ENCODE results near the gene DCDC2. TPM values are rescaled to one million over a fixed set of nuclear protein-coding genes. Genes with fewer than 3 reads are reported as not detected.
"Not testable (repeated sequence)": the region's sequence is repeated elsewhere in the genome, so short reads cannot be mapped to it uniquely, and the experiment has no call there.

The DCDC2 gene
- total RNA-seq, 1 donor from 2014 or later, result not detected

DNA sequence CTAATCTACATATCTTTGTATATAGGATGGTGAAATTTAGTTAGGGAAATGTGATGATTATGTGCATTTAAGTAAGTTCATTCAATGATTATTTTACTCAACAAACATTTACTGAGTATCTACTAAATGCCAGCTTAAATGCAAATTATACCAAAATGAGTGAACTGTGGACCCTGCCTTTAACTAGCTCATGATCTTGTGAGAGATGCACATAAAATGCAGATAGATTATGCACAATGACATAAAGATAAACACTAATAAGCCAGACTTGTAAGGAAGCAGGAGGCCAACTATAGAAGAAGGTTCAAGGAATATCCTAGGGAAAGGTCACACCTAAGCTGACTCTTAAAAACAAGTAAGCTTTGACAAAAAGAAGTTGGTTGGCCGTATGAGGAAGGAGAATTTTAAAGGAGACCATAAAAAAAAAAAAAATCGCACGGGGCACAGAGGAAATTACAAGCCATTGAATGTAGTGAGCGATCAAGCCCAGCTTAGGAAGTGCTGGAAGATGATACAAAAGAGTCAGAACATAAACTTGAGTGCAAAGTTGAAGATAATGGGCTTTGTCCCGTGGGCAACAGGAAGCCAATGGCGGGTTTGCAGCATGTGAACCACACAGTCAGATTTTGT, 123.9 kb downstream of the DCDC2 start:
- no peak for DNase-seq
- intact Hi-C loops (cut with micrococcal nuclease), result no loop called here
- ATAC-seq, result no peak

DNA sequence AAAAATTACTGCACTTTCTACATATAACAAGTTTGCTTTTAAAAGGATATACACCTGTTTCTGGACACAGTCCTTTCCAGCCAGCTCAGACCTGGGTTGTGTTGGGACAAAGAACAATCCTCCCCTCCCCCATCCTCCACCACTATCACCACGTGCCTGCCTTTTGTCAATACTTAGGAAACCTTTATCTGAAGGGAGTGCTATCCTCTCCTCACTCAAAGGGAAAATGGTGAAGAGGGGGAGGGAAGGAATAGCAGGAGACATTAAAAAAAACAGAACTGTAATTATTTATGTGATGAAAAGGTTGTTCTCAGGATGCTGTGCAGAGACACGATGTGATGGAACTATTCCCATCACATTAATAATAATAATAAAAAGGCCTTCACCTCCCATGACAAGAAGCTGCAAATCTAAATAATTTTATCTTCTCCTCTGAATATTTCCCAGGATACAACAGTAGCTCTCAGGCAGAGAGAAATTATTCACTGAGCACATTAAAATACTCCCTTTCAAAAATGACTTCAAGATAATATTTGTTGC, 126.4 kb downstream of the DCDC2 start:
- ATAC-seq, result no peak
- DNase-seq, result no peak
- intact Hi-C loops (cut with micrococcal nuclease), result no loop called here

GRCh38 chr6:24229696-24230405, 128.0 kb downstream of the DCDC2 start:
- intact Hi-C loops (cut with micrococcal nuclease), result no loop called here
- DNase-seq, result no peak
- no peak for ATAC-seq

DNA sequence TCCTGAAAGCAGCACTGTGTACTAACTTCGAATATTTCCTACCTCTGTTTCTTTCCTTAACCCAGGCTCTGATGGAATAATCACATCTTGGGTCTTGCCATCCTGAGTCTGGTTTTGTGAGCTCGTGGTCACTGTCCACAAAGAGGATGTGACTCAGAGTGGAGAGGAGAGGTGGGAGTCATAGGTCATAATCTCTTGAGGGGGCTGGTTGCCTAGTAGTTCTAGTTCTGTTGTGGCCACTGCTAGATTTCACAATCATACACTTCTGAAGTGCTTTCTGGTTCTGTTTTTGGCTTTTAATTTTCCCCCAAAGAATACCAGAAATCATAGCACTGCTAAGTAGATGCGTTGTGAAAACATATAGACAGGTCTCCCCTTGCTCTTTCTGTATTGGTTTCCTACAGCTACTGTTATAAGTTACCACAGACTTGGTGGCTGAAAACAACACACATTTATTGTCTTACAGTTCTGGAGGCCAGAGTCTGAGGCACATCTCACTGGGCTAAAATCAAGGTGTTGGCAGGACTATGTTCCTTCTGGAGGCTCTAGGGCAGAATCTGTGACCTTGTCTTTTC, 129.1 kb downstream of the DCDC2 start:
- no peak for DNase-seq
- peak; percentile 49 for ATAC-seq
- intact Hi-C loops (cut with micrococcal nuclease), result no loop called here

- no peak for ATAC-seq
- intact Hi-C loops (cut with micrococcal nuclease), result no loop called here
- no peak for DNase-seq
These were observed 129.7 kb downstream of the DCDC2 start for GRCh38 chr6:24228123-24228522.

GRCh38 chr6:24227556-24227955, 130.3 kb downstream of the DCDC2 start:
- no peak for DNase-seq
- intact Hi-C loops (cut with micrococcal nuclease), result no loop called here
- ATAC-seq, result no peak

DNA sequence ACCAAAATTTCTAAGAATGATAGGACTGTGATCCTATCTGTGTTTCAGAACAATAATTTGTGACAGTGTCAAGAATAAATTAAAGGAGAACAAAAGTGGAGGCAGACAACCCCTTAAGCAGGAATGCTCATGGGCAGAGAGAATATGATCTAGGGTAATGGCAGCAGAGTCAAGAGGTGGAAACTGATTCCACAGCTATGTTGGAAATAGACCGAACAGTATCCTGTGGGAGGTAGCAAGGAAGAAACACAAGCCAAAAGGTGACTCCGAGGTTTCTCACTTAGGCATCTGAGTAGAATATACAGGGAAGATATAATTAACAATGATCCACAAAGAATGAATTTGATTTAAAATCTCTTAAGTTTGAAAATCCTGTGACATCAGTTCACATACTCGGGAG, 131.3 kb downstream of the DCDC2 start:
- no peak for DNase-seq
- intact Hi-C loops (cut with micrococcal nuclease), result no loop called here
- no peak for ATAC-seq

DNA sequence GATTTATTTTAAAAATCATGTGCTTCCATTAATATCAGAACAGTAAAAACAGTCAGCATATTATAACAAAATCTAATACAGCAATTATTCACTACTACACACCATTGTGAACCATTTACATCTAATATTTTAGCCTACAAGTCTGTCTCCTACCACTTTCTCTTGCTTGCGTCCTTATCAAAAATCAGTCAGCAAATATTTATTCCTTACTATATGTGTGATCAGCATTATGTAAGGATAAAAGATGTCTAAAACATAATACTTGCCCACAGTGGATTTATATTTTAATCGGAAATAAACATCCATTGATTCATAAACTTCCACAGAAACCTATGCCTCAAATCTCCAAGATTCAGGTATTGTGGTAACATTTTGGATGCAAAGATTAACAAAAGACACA, 132.0 kb downstream of the DCDC2 start:
- intact Hi-C loops (cut with micrococcal nuclease), result no loop called here
- ATAC-seq, result no peak

GRCh38 chr6:24223115-24223919, 134.5 kb downstream of the DCDC2 start:
- intact Hi-C loops (cut with micrococcal nuclease), result no loop called here
- no peak for DNase-seq
- ATAC-seq, result no peak

More for the DNA sequence above, 132.0 kb downstream of the DCDC2 start:
- no peak for DNase-seq

DNA sequence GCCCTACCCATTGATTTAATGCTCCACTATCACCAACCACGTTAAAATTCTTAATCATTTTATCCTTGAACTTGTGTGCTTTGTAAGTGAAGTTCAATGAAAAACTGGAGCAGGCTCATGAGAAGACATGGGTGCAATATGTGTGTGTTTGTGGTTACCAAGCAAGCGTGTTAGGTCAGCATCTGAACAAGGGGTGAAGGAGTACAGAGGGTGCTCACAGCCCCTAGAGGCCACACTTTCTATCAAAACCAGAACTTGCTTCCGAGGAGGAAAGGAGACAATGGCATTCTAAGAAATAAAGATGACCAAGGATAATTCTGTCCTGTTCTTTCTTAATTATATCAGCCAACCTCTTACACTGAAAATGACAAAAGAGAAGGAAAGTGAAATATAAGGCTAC, 138.2 kb downstream of the DCDC2 start:
- intact Hi-C loops (cut with micrococcal nuclease), result no loop called here
- DNase-seq (no peak), ATAC-seq (no peak)

DNA sequence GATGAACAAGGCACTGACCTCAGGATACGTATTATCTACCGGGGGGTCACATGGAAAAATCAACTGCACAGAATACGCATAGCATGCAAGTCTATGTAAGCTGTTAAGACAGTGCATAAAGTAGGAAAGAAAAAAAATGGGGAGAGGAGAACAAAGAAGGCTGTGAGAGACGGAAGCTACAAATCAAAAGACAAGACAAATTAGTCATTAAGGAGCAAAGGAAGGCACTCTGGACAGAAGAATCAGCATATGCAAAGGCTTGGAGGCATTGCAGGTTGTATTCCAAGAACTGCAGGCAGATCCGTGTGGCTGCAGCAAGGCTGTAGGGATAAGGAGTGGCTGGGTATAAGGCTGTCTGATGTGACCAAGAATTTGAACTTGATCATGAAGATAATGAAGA, 142.9 kb downstream of the DCDC2 start:
- DNase-seq (no peak), ATAC-seq (no peak)
- intact Hi-C loops (cut with micrococcal nuclease), result no loop called here

GRCh38 chr6:24207413-24207812, 150.4 kb downstream of the DCDC2 start:
- intact Hi-C loops (cut with micrococcal nuclease), result no loop called here
- ATAC-seq (no peak), DNase-seq (no peak)

DNA sequence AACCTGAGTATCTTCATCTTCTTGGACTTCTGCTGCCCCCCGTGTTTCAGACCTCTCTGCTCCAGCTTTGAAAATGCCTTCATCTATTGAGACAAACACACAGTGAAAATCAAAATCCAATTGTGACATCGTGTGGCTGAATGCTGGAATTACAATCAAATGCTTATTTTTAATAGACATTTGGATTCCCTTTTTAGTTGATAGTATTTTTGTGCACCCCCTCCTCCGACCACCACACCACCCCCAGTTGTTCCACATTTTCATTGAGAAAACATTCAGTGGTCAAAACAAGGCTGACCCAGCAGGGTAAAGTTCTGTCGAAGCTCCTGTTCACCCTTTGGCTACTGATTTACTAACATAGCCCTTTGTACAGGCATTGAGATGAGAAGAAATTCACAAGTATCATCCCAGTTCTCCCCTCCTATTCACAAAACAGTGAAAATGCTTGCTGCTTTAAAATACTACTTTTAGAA, 152.8 kb downstream of the DCDC2 start:
- ATAC-seq (no peak), DNase-seq (no peak)
- intact Hi-C loops (cut with micrococcal nuclease), result no loop called here

DNA sequence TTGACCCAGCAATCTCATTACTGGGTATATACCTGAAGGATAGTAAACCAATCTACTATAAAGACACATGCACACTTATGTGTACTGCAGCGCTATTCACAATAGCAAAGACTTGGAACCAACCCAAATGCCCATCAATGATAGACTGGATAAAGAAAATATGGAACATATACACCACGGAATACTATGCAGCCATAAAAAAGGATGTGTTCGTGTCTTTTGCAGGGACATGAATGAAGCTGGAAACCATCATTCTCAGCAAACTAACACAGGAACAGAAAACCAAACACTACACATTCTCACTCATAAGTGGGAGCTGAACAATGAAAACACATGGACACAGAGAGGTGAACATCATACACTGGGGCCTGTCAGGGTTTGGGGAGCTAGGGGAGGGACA, 153.7 kb downstream of the DCDC2 start:
- DNase-seq; intact Hi-C loops (cut with micrococcal nuclease); ATAC-seq: not testable (repeated sequence)

GRCh38 chr6:24197892-24198291, 160.0 kb downstream of the DCDC2 start:
- DNase-seq (no peak), ATAC-seq (no peak)
- intact Hi-C loops (cut with micrococcal nuclease), result no loop called here

- intact Hi-C loops (cut with micrococcal nuclease), result no loop called here
- no peak for DNase-seq
- no peak for ATAC-seq
These were observed 161.8 kb downstream of the DCDC2 start for GRCh38 chr6:24195836-24196597.

- intact Hi-C loops (cut with micrococcal nuclease), result no loop called here
- DNase-seq (no peak), ATAC-seq (no peak)
These were observed 162.7 kb downstream of the DCDC2 start for GRCh38 chr6:24194978-24195700.

DNA sequence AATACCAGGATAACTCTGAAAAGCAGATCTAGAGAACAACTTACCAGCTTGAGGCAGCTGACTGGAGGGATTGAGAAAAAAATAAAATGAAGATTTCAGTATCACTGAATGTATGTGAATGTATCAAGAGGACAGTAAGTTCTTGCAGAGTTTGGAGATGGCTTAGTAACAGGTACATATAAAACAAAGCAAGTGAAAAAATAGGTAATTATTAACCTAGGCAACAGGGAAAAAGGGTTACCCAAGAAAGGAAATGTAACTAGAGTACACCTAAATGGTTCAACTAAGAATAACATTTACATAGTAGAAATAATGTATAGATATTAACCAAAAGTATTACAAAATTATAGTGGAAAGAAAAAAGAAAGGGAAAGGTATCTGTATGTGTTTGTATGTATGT, 164.5 kb downstream of the DCDC2 start:
- ATAC-seq, result no peak
- no peak for DNase-seq
- intact Hi-C loops (cut with micrococcal nuclease), result no loop called here

Data from left ventricle myocardium superior (tissue), 1 donor.